SKM-1 (cell line): Measurements from ENCODE around the gene C2orf81.
"Not testable (repeated sequence)": the region's sequence is repeated elsewhere in the genome, so short reads cannot be mapped to it uniquely, and the experiment has no call there.

Experiments used
- DNase-seq: peaks from one replicate; lab custom pipeline; 2025; ENCODE audit not compliant: unreplicated experiment; lab: John Stamatoyannopoulos, UW

The C2orf81 gene

GRCh38 chr2:74421221-74421870 is at the start of gene C2orf81, which contains the start of gene WDR54:
TSS of gene C2orf81 (minus strand) at chr2:74421619. CDS start at chr2:74421560, 59 bp downstream.
TSS of gene WDR54 (plus strand) at chr2:74421730. CDS start at chr2:74422154, 424 bp downstream.
- DNase-seq, result peak; percentile 68

- DNase-seq, result not testable (repeated sequence)
These were observed 49.3 kb upstream of the C2orf81 start for GRCh38 chr2:74470742-74471141.

- no peak for DNase-seq
These were observed 43.0 kb upstream of the C2orf81 start for GRCh38 chr2:74464406-74464805.

GRCh38 chr2:74462786-74463105 is 41.3 kb upstream of the C2orf81 start:
- no peak for DNase-seq

GRCh38 chr2:74462054-74462785 is 40.8 kb upstream of the C2orf81 start:
- no peak for DNase-seq

GRCh38 chr2:74461187-74462053 is 40.0 kb upstream of the C2orf81 start:
- no peak for DNase-seq

GRCh38 chr2:74460187-74460586 is 38.8 kb upstream of the C2orf81 start:
- DNase-seq, result not testable (repeated sequence)

- DNase-seq, result not testable (repeated sequence)
These were observed 38.2 kb upstream of the C2orf81 start for GRCh38 chr2:74459503-74460118.

GRCh38 chr2:74458938-74459363 is 37.5 kb upstream of the C2orf81 start:
- DNase-seq, result no peak

- DNase-seq, result peak; percentile 97
These were observed 36.9 kb upstream of the C2orf81 start, which contains the start of gene WBP1 for GRCh38 chr2:74458132-74458937. TSS of gene WBP1 (plus strand) at chr2:74458438. CDS start at chr2:74458603, 165 bp downstream.

GRCh38 chr2:74457549-74458131 is 36.2 kb upstream of the C2orf81 start:
- no peak for DNase-seq

- DNase-seq, result no peak
These were observed 35.7 kb upstream of the C2orf81 start for GRCh38 chr2:74457129-74457548.

GRCh38 chr2:74454654-74455511 is 33.5 kb upstream of the C2orf81 start, which contains the start of gene INO80B:
TSS of gene INO80B (plus strand) at chr2:74455087. CDS start at chr2:74455117, 30 bp downstream.
- DNase-seq, result peak; percentile 90

GRCh38 chr2:74450570-74451190 is 29.3 kb upstream of the C2orf81 start:
- DNase-seq, result no peak

GRCh38 chr2:74448771-74449170 is 27.4 kb upstream of the C2orf81 start:
- no peak for DNase-seq

- DNase-seq, result no peak
These were observed 26.0 kb upstream of the C2orf81 start for GRCh38 chr2:74447230-74447999.

- no peak for DNase-seq
These were observed 23.3 kb upstream of the C2orf81 start for GRCh38 chr2:74444498-74445318.
